NOMO-1 (cell line): Measurements from ENCODE around the gene NPHS2.

Experiments
- DNase-seq, 2 experiments: peaks; one replicate each; lab custom pipeline; 2025; ENCODE audit not compliant: unreplicated experiment in 2 of 2; lab: John Stamatoyannopoulos, UW

NPHS2 gene

GRCh38 chr1:179575497-179576314 lies at the start of gene NPHS2:
TSS of gene NPHS2 (minus strand) at chr1:179575948. CDS start at chr1:179575864, 84 bp downstream.
- DNase-seq, result no peak

GRCh38 chr1:179612361-179612760 lies 36.6 kb upstream of the NPHS2 start:
- no peak for DNase-seq

- DNase-seq, result no peak
These were observed 25.3 kb upstream of the NPHS2 start for GRCh38 chr1:179601093-179601492.

GRCh38 chr1:179599623-179600249 lies 24.0 kb upstream of the NPHS2 start:
- peak in 1 of 2 experiments; percentile 70 for DNase-seq

GRCh38 chr1:179598631-179599030 lies 22.9 kb upstream of the NPHS2 start:
- DNase-seq, result peak; percentile 46 to 83

- no peak for DNase-seq
These were observed 16.1 kb upstream of the NPHS2 start, which contains the start of gene TDRD5 for GRCh38 chr1:179591592-179592580. TSS of gene TDRD5 (plus strand) at chr1:179591832. CDS start at chr1:179592616, 784 bp downstream.

GRCh38 chr1:179591253-179591591 lies 15.5 kb upstream of the NPHS2 start:
- no peak for DNase-seq

- no peak for DNase-seq
These were observed 14.9 kb upstream of the NPHS2 start for GRCh38 chr1:179590671-179591070.

- DNase-seq, result no peak
These were observed 13.8 kb upstream of the NPHS2 start for GRCh38 chr1:179589509-179589908.

GRCh38 chr1:179588425-179589024 lies 12.8 kb upstream of the NPHS2 start:
- no peak for DNase-seq

GRCh38 chr1:179587336-179587735 lies 11.6 kb upstream of the NPHS2 start:
- DNase-seq, result no peak

- DNase-seq, result no peak
These were observed 10.5 kb upstream of the NPHS2 start for GRCh38 chr1:179586107-179586823.

GRCh38 chr1:179583771-179584320 lies 8.1 kb upstream of the NPHS2 start:
- DNase-seq, result no peak

- DNase-seq, result no peak
These were observed 761 bp upstream of the NPHS2 start for GRCh38 chr1:179576509-179576908.

- no peak for DNase-seq
These were observed 17.7 kb downstream of the NPHS2 start for GRCh38 chr1:179558078-179558477.

GRCh38 chr1:179554427-179554826 lies 21.3 kb downstream of the NPHS2 start:
- DNase-seq, result no peak

- peak; percentile 67 to 95 for DNase-seq
These were observed 24.7 kb downstream of the NPHS2 start for GRCh38 chr1:179550746-179551682.

GRCh38 chr1:179549368-179549700 lies 26.4 kb downstream of the NPHS2 start:
- peak; percentile 68 to 85 for DNase-seq
